Measurements from ENCODE around the gene CFAP90. TPM values are rescaled to one million over a fixed set of nuclear protein-coding genes. Genes with fewer than 3 reads are reported as not detected.

The CFAP90 gene
- total RNA-seq (under 1 TPM in 3 of 4 donors, not detected in 1; 0.09 to 0.33 (median 0.24) TPM), polyA plus RNA-seq (0.05 TPM)
- long read RNA-seq, donor 1 = 0 reads
- long read RNA-seq, donor 2 = 0 reads
- long read RNA-seq, donor 3 = 0 reads
- long read RNA-seq, donor 4 = 0 reads

- ATAC-seq (peak; percentile 76 to 79), DNase-seq (peak; percentile 57 to 82 (median 80))
- Histone ChIP-seq H3K4me3 (ENCODE audit: low read length) (peak within 1 kb of the TSS; percentile 35), H3K9me3 (ENCODE audit: control insufficient read depth, low read length) (peaks cover 2% of the 10 kb centered on the region), H3K27me3 (ENCODE audit: control insufficient read depth, insufficient read depth) (no peaks in the 10 kb centered on the region), H3K4me1 (ENCODE audit: control insufficient read depth, insufficient read depth, low read length) (peaks cover 2% of the 10 kb centered on the region), H3K27ac (ENCODE audit: low read length) (no peak within 1 kb of the TSS)
- intact Hi-C loops (cut with DNase I) = no loop called here
- WGBS = 3% methylated on average over 74 of the region's 76 CpGs
These were observed at the start of gene CFAP90 for GRCh38 chr5:7850395-7851239. CFAP90 (minus strand) TSS chr5:7851133; CDS start chr5:7851021, 112 bp downstream.

- H3K4me1 ChIP-seq (ENCODE audit: control insufficient read depth, insufficient read depth, low read length) = no peaks in the 10 kb centered on the region
- intact Hi-C loops (cut with DNase I) = no loop called here
- no peak overlapping the region for H3K4me3 ChIP-seq (ENCODE audit: low read length)
- peaks cover 4% of the 10 kb centered on the region for H3K9me3 ChIP-seq (ENCODE audit: control insufficient read depth, low read length)
- DNase-seq = peak in 2 of 3 donors; percentile 19 to 35
- no peaks in the 10 kb centered on the region for H3K27me3 ChIP-seq (ENCODE audit: control insufficient read depth, insufficient read depth)
- 65% methylated on average over 5 of the region's 5 CpGs for WGBS
- no peak for ATAC-seq
- H3K27ac ChIP-seq (ENCODE audit: low read length) = no peak overlapping the region
These were observed 46.2 kb upstream of the CFAP90 start for GRCh38 chr5:7897014-7897600.

- no peak overlapping the region for H3K27ac ChIP-seq (ENCODE audit: low read length)
- 86% methylated on average over 2 of the region's 2 CpGs for WGBS
- ATAC-seq = no peak
These were observed 43.9 kb upstream of the CFAP90 start for GRCh38 chr5:7894860-7895259.

GRCh38 chr5:7894439-7894838 is 43.5 kb upstream of the CFAP90 start:
- DNase-seq (no peak), ATAC-seq (no peak)
- H3K9me3 ChIP-seq (ENCODE audit: control insufficient read depth, low read length) = peaks cover under 1% of the 10 kb centered on the region
- H3K27ac ChIP-seq (ENCODE audit: low read length) = no peak overlapping the region
- 73% methylated on average over 5 of the region's 5 CpGs for WGBS
- H3K27me3 ChIP-seq (ENCODE audit: control insufficient read depth, insufficient read depth) = no peaks in the 10 kb centered on the region
- H3K4me1 ChIP-seq (ENCODE audit: control insufficient read depth, insufficient read depth, low read length) = no peaks in the 10 kb centered on the region
- intact Hi-C loops (cut with DNase I) = no loop called here
- H3K4me3 ChIP-seq (ENCODE audit: low read length) = no peak overlapping the region

More at GRCh38 chr5:7894860-7895259, 43.9 kb upstream of the CFAP90 start:
- Histone ChIP-seq H3K27me3 (ENCODE audit: control insufficient read depth, insufficient read depth) (no peaks in the 10 kb centered on the region), H3K4me3 (ENCODE audit: low read length) (no peak overlapping the region), H3K9me3 (ENCODE audit: control insufficient read depth, low read length) (peaks cover 2% of the 10 kb centered on the region), H3K4me1 (ENCODE audit: control insufficient read depth, insufficient read depth, low read length) (no peaks in the 10 kb centered on the region)
- intact Hi-C loops (cut with DNase I) = no loop called here
- DNase-seq = no peak

- no peaks in the 10 kb centered on the region for H3K27me3 ChIP-seq (ENCODE audit: control insufficient read depth, insufficient read depth)
- no peak overlapping the region for H3K27ac ChIP-seq (ENCODE audit: low read length)
- no peaks in the 10 kb centered on the region for H3K9me3 ChIP-seq (ENCODE audit: control insufficient read depth, low read length)
- H3K4me3 ChIP-seq (ENCODE audit: low read length) = no peak overlapping the region
- whole genome bisulfite sequencing = 94% methylated on average over 9 of the region's 9 CpGs
- DNase-seq (no peak), ATAC-seq (no peak)
- H3K4me1 ChIP-seq (ENCODE audit: control insufficient read depth, insufficient read depth, low read length) = no peaks in the 10 kb centered on the region
- intact Hi-C loops (cut with DNase I) = no loop called here
These were observed 38.0 kb upstream of the CFAP90 start for GRCh38 chr5:7888901-7889300.

- DNase-seq (no peak), ATAC-seq (no peak)
- no peaks in the 10 kb centered on the region for H3K27me3 ChIP-seq (ENCODE audit: control insufficient read depth, insufficient read depth)
- intact Hi-C loops (cut with DNase I) = no loop called here
- no peak overlapping the region for H3K4me3 ChIP-seq (ENCODE audit: low read length)
- no peak overlapping the region for H3K27ac ChIP-seq (ENCODE audit: low read length)
- 70% methylated on average over 7 of the region's 7 CpGs for WGBS
- H3K4me1 ChIP-seq (ENCODE audit: control insufficient read depth, insufficient read depth, low read length) = no peaks in the 10 kb centered on the region
- no peaks in the 10 kb centered on the region for H3K9me3 ChIP-seq (ENCODE audit: control insufficient read depth, low read length)
These were observed 36.0 kb upstream of the CFAP90 start for GRCh38 chr5:7886849-7887475.

GRCh38 chr5:7884491-7885267 is 33.7 kb upstream of the CFAP90 start:
- ATAC-seq (peak in 1 of 2 donors; percentile 47), DNase-seq (no peak)
- Histone ChIP-seq H3K27me3 (ENCODE audit: control insufficient read depth, insufficient read depth) (no peaks in the 10 kb centered on the region), H3K4me1 (ENCODE audit: control insufficient read depth, insufficient read depth, low read length) (no peaks in the 10 kb centered on the region), H3K27ac (ENCODE audit: low read length) (no peak overlapping the region), H3K4me3 (ENCODE audit: low read length) (no peak overlapping the region), H3K9me3 (ENCODE audit: control insufficient read depth, low read length) (peaks cover 3% of the 10 kb centered on the region)
- 65% methylated on average over 5 of the region's 5 CpGs for WGBS
- intact Hi-C loops (cut with DNase I) = no loop called here

GRCh38 chr5:7882926-7883325 is 32.0 kb upstream of the CFAP90 start:
- intact Hi-C loops (cut with DNase I) = no loop called here
- Histone ChIP-seq H3K4me1 (ENCODE audit: control insufficient read depth, insufficient read depth, low read length) (no peaks in the 10 kb centered on the region), H3K27me3 (ENCODE audit: control insufficient read depth, insufficient read depth) (no peaks in the 10 kb centered on the region), H3K27ac (ENCODE audit: low read length) (no peak overlapping the region), H3K9me3 (ENCODE audit: control insufficient read depth, low read length) (peaks cover 4% of the 10 kb centered on the region), H3K4me3 (ENCODE audit: low read length) (no peak overlapping the region)
- ATAC-seq (no peak), DNase-seq (no peak)
- WGBS = 81% methylated on average over 4 of the region's 4 CpGs

GRCh38 chr5:7881816-7882215 is 30.9 kb upstream of the CFAP90 start:
- 90% methylated on average over 2 of the region's 2 CpGs for WGBS
- H3K27ac ChIP-seq (ENCODE audit: low read length) = no peak overlapping the region
- no peaks in the 10 kb centered on the region for H3K4me1 ChIP-seq (ENCODE audit: control insufficient read depth, insufficient read depth, low read length)
- H3K27me3 ChIP-seq (ENCODE audit: control insufficient read depth, insufficient read depth) = no peaks in the 10 kb centered on the region
- ATAC-seq (no peak), DNase-seq (no peak)
- intact Hi-C loops (cut with DNase I) = no loop called here
- no peak overlapping the region for H3K4me3 ChIP-seq (ENCODE audit: low read length)
- peaks cover 4% of the 10 kb centered on the region for H3K9me3 ChIP-seq (ENCODE audit: control insufficient read depth, low read length)

GRCh38 chr5:7881091-7881490 is 30.2 kb upstream of the CFAP90 start:
- WGBS = 92% methylated on average over 4 of the region's 4 CpGs
- Histone ChIP-seq H3K4me3 (ENCODE audit: low read length) (no peak overlapping the region), H3K4me1 (ENCODE audit: control insufficient read depth, insufficient read depth, low read length) (no peaks in the 10 kb centered on the region), H3K27ac (ENCODE audit: low read length) (no peak overlapping the region), H3K27me3 (ENCODE audit: control insufficient read depth, insufficient read depth) (no peaks in the 10 kb centered on the region), H3K9me3 (ENCODE audit: control insufficient read depth, low read length) (peaks cover 5% of the 10 kb centered on the region)
- intact Hi-C loops (cut with DNase I) = no loop called here
- ATAC-seq (no peak), DNase-seq (no peak)
